Measurements from ENCODE around the gene ZNF784. TPM values are rescaled to one million over a fixed set of nuclear protein-coding genes. Genes with fewer than 3 reads are reported as not detected.
"Not testable (repeated sequence)": the region's sequence is repeated elsewhere in the genome, so short reads cannot be mapped to it uniquely, and the experiment has no call there.

The ZNF784 gene
- polyA plus RNA-seq, 4 donors = 9.1 to 15.0 (median 12.9) TPM

DNA sequence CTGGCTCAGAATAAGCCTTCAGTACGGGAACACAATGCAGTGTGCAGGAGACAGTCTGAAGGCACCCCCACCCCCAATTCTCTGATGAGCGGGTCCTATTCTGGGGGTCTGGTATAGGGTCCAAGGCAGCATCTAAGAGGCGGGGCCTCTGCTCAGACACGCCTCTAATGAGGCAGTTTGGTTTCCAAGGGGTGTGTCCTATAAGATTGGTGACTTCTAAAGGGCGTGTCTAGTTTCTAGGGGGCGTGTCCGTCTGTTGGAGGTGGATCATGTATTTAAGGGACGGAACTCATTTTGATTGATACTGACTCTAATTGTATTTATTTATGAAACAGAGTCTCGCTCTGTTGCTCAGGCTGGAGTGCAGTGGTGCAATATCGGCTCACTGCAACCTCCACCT, 33.7 kb downstream of the ZNF784 start:
- DNase-seq (ENCODE audit: low read depth in 4 of 4, low spot score in 2 of 4) = no peak

DNA sequence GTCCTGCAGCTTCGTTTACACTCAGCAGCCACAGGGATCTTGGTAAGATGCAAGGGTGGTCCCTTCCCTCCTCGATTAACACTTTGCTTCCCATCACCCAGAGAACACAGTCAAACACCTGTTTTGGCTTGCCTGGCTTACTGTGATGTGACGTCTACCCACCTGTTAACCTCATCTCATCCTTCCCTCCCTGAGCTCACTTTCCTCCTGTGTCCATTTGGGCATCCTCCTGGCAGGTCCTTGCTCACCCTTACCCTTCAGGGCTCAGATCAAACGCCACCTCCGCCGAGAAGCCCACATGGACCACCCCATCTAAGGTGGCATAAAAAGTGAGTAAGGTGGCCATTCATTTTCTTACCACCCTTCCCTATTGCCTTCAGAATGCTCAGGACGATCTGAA, 34.3 kb downstream of the ZNF784 start:
- DNase-seq (ENCODE audit: low read depth in 4 of 4, low spot score in 2 of 4) = no peak

DNA sequence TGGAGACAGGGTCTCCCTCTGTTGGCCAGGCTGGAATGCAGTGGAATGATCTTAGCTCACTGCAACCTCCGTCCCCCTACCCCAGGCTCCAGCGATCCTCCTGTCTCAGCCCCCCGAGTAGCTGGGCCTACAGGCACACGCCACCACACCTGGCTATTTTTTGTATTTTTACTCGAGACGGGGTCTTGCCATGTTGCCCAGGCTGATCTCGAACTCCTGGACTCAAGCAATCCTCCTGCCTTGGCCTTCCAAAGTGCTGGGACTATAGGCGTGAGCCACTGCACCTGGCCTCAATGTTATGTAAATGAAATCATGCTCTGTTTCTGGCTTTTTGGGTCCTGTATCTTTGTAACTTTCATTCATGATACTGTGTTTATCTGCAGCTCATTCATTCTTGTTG, 35.6 kb downstream of the ZNF784 start:
- no peak for DNase-seq (ENCODE audit: low read depth in 4 of 4, low spot score in 2 of 4)

DNA sequence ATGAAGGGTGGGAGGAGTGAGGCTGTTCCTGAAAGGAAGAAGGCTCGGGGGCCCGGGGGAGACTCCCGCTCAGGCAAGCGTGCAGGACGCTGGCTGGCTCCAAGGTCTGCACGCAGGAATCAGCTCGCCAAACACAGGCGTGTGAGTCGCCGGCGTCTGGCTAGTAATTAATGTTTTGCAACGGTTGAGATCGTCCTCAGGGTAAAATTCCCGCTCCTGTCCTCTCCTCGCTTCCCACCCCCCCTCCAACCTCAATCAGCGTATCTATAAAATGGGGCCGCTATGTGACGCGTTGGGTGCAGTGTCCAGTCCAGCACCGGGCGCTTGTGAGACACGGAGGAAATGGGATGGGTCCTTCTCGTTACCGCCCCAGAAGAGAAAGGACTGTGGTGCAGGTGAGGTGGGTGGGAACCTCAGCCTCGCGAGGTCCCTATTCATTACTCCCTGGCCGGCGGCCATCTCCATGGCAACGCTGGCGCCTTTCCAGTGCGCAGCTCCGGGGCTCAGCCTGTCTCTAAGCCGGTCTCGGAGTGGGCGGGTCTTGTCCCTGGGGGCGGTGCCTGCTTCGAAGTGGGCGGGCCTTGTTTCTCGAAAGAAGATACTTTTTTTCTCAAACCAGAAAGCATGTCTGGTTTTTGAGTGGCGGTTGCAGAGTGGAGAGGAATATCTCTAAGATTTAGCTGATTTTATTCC, 37.2 kb downstream of the ZNF784 start:
- DNase-seq (ENCODE audit: low read depth in 4 of 4, low spot score in 2 of 4) = peak in 1 of 4 donors; percentile 94

DNA sequence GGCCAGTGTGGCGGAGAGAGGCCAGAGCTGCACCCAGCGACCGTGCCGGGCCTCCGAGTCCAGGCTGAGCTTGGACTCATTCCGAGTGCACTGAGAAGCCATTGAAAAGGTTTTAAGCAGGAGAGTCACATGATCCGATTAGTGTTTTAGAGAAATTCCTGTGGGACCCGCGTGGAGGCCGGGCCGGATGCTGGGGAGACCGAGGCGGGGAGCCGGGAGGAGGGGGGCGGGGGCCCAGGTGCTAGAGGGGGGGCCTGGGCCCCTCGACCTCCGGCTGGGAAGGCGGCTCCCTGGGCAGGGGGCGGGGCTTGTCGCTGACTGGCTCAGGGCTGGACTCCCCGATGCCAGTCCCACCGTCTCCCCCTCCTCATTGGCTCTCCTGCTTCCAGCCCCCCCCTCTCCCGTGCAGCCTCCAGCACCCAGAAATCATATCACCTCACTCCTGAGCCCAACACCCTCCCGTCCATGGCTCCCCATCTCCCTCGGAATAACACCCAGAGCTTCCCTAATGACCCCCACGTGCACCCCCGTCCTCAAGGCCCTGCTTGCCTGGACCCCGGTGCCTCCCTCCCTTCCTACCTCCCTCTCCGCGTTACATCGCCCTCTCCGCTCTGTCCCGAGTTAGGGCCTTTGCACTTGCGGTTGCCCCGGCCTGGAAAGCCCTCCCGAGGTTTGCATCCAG, 38.6 kb downstream of the ZNF784 start:
- peak in 1 of 4 donors; percentile 78 for DNase-seq (ENCODE audit: low read depth in 4 of 4, low spot score in 2 of 4)

DNA sequence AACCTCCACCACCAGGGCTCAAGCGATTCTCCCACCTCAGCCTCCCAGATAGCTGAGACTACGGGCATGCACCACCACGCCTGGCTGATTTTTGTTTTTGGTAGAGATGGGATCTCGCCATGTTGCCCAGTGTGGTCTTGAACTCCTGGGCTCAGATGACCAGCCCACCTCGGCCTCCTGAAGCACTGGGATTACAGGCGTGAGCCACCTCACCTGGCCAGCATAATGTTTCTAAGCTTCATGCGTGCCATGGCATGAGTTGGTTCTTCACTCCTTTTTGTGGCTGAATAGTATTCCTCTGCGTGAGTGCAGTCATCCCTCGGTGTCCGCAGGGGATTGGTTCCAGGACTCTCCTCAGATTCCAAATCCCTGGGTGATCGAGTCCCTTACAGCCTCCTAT, 39.5 kb downstream of the ZNF784 start:
- DNase-seq (ENCODE audit: low read depth in 4 of 4, low spot score in 2 of 4) = no peak

DNA sequence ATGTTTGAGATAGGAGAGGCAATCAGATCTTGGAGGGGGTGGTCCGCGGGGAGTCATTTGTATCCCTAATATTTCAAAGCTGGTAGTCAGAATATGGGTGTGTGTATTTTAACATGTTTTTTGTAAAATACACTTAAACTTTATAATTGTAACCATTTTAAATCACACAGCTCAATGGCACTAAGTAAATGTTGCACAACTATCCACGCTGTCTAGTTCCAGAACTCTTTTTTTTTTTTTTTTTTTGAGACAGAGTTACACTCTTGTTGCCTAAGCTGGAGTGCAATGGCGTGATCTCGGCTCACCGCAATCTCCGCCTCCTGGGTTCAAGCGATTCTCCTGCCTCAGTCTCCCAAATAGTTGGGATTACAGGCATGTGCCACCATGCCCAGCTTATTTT, 40.5 kb downstream of the ZNF784 start:
- DNase-seq (ENCODE audit: low read depth in 4 of 4, low spot score in 2 of 4) = not testable (repeated sequence)

DNA sequence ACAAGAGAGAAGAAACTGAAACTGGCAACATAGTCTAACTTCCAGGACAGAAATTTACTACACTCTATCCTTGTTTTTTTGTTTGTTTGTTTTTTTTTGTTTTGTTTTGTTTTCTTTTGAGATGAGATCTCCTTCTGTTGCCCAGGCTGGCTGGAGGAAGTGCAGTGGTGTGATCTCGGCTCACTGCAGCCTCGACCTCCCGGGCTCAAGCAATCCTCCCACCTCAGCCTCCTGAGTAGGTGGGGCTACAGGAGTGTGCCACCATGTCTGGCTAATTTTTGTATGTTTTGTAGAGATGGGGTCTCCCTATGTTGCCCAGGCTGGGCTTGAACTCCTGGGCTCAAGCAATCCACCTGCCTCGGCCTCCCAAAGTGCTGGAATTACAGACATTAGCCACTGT, 42.1 kb downstream of the ZNF784 start:
- not testable (repeated sequence) for DNase-seq (ENCODE audit: low read depth in 4 of 4, low spot score in 2 of 4)

DNA sequence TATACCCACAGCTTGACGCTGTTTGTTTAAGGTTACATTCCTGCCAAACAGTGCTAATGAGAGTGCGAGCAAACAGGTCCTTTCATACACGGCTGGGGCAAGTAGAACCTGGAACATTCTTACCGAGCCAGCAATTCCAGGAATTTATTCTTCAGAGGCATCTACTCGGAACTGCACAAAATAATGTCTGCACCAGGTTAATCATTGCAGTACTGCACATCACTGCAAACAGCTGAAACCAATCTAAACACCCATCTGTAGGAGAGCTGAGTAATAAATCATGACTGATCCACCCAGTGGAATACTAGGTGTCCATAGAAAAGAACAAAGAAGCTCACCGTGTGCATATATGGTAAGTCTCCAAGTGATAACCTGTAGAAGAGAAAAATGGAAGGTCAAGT, 42.5 kb downstream of the ZNF784 start:
- DNase-seq (ENCODE audit: low read depth in 4 of 4, low spot score in 2 of 4) = no peak

DNA sequence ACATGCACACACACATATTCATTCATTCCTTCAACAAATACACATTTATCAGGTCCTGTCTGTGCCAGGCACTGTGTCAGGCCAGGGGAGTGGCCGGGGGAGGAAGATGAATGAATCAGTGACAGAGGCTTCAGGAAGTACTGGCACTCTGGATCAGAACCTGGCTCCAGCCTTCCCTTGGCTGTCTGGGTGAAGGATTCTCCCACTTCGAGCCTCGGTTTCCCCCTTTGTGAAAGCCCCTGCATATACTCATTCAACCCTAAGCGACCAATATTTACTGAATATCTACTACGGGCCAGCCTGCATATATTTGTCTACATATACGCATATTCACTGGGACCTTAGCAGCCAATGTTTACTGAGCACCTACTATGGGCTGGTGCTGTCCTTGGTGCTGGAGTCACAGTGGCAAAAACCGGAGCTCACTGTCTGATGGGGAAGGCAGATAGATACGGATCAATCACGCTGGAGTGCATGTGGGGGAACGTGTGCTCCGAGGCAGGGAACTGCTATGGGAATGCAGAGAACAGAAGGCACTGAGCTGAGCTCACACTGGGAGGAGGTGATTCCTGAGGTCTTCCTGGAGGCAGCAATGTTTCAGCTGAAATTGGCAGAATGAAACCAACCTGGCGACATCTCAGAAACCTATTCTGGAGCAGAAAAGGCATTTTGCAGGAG, 43.1 kb downstream of the ZNF784 start:
- no peak for DNase-seq (ENCODE audit: low read depth in 4 of 4, low spot score in 2 of 4)

DNA sequence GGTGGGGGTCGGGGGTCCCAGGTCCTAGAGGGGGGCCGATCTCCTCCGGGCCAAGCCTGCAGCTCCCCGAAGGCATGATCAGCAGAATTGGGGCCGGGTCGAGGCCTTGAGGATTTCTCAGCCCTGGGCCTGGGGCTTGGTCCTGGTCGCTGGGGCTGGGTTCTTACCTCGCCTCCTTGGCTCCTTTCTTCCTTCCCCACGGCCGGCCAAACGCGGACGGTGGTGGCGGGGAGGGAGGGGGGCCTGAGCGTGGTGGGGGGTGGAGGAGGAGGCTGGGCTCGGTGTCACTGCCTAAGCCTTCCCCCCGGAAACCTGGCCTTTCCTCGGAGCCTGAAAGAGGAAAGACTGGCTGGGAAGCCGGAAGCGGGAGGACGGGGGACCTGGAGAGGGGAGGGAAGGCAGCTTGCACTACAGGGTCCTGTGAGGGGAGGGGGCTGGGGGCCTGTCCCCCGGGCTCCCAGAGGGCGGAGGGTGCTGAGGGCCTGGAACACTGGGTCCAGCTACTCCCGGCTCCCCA, 43.7 kb downstream of the ZNF784 start, which contains the start of gene ZNF579:
ZNF579 (minus strand) TSS at position 221 of the 517 bp plus-strand sequence. CDS start 1,209 bp downstream, outside the sequence.
- peak in 1 of 4 donors; percentile 83 for DNase-seq (ENCODE audit: low read depth in 4 of 4, low spot score in 2 of 4)

DNA sequence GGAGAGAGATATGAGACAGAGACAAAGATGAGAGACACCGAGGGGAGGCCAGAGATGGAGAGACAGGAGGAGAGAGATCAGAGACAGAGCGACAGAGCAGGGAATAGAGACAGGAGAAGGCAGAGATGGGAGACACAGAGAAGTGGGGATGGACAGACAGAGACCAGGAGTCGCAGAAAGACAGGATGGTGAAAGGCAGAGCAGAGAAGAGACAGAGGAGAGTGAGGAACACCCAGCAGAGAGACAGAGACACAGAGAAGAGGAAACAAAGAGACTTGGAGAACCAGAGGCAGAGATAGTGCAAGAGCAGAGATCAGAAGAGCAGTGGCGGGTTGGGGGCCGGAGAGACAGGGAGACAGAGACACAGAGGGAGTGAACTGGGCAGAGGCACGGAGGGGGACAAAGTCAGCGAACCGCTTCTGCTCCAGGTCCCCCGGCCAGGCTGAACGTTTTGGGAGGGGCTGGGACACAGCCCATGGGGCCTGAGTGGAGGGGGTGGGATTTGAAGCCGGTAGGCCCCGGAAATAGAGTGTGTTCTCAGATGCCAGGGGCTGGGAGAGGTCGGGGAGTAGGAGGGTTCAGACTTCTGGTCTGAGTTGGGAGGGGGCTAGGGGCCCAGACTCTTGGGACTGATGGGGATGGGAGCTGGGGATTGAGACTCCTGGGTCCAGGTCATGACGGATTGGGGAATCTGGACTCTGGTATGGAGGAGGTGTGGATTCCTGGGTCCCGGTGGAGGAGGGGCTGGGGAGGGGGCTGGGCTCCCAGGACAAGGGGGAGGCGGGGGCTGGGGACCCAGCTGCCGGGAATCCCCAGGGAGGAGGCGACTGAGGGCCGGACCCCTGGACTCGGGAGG, 44.4 kb downstream of the ZNF784 start:
- no peak for DNase-seq (ENCODE audit: low read depth in 4 of 4, low spot score in 2 of 4)

DNA sequence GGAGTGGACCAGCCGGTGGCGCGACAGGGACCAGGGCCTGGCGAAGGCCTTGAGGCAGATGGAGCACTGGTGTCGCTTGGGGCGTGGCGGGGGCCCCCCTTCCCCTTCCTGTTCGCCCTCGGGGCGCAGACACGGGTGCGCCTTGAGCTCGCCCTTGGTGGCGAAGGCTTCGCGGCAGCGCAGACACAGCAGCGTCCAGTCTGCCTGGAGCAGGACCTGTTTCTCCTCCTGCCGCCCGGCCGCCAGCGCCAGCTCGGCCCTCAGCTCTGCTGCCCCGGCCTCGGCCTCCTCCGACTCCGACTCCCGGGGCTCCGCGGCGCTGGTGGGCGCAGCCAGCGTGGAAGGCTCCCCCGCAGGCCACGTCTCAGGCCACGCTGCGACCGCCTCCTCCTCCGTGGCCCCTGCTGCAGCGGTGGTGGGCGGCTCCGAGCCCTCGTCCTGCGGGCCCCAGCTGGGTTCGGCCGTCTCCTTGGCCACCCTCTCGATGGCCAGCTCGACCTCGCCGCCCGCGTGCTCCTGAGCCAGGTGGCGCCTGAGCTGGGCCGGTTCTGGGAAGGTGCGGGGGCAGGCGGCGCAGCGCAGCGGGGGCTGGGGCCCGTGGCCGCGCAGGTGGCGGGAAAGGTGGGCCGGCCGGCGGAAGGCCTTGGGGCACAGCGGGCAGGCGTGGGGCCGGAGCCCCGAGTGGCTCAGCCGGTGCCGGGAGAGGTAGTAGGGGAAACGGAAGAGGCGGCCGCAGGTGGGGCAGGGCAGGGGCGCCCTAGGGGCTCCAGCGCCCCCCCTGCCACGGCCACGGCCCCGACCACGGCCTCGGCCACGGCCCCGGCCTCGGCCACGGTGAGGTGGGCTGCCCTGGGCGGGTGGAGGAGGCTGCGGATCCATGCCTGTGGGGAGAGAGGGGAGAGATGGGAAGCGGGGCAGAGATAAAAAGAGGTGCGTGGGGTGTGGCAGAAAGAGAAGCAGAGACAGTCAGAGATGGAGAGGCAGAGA, 45.3 kb downstream of the ZNF784 start:
- DNase-seq (ENCODE audit: low read depth in 4 of 4, low spot score in 2 of 4) = no peak

DNA sequence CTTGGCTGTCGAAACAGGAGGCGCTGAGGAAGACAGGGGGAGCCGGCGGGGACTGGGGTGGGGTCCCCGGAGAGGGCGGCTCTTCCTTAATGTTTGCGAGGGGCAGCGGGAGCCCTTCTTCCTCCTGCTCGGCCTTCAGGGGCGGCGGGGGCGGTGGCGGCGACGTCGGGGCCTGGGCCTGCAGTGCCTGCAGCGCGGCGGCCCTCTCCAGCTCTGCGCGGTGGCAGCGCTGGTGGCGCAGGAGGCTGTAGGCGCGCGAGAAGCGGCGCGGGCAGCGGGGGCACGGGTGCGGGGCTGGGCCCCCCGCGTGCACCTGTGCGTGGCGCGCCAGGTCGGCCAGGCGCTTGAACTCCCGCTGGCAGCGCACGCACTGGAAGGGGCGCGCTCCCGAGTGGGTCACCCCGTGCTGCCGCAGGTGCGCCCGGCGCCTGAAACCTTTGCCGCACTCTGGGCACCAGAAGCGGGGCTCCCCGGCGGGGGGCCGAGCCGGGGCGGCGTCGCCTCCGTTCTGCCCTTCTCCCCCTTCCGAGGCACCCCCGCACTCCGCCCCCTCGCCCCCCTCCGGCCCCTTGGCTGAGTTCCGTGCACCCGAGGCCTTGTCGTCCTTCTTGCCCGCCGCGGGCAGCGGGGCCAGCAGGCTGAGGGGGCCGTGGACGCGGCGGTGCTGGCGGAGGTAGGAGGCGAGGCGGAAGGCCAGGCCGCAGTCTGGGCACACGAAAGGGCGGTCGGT, 46.2 kb downstream of the ZNF784 start:
- no peak for DNase-seq (ENCODE audit: low read depth in 4 of 4, low spot score in 2 of 4)

DNA sequence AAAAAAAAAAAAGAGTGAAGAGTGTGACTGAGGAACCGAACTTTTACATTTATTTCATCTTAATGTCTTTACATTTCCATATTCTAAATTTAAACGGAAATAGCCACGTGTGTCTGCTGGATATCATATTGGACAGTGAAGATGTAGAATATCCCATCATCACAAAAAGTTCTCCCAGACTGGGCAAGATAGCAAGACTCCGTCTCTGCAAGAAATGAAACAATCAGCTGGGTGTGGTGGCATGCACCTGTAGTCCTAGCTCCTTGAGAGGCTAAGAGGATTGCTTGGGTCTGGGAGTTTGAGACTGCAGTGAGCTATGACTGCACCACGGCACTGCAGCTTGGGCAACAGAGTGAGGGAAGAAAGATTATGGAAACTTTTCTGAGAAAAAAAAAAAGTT, 47.6 kb downstream of the ZNF784 start:
- no peak for DNase-seq (ENCODE audit: low read depth in 4 of 4, low spot score in 2 of 4)

DNA sequence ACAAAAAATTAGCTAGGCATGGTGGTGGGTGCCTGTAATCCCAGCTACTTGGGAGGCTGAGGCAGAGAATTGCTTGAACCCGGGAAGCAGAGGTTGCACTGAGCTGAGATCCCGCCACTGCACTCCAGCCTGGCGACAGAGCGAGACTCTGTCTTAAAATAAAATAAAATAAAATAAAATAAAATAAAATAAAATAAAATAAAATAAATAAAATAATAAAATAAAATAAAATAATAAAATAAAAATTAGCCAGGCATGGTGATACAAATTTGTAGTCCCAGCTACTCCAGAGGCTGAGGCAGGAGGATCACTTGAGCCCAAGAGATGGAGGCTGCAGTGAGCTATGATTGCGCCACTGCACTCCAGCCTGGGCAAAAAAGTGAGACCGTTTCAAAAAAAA, 50.4 kb downstream of the ZNF784 start:
- DNase-seq (ENCODE audit: low read depth in 4 of 4, low spot score in 2 of 4) = not testable (repeated sequence)

Measured in left renal cortex interstitium (tissue), 4 donors.